ENCODE results near the gene UBAP2L. TPM values are rescaled to one million over a fixed set of nuclear protein-coding genes. Genes with fewer than 3 reads are reported as not detected.

Gene UBAP2L
- polyA plus RNA-seq, 1 donor (not counting 4 experiments of a cell fraction or from before 2014, with no cell fraction given): 198 TPM

DNA sequence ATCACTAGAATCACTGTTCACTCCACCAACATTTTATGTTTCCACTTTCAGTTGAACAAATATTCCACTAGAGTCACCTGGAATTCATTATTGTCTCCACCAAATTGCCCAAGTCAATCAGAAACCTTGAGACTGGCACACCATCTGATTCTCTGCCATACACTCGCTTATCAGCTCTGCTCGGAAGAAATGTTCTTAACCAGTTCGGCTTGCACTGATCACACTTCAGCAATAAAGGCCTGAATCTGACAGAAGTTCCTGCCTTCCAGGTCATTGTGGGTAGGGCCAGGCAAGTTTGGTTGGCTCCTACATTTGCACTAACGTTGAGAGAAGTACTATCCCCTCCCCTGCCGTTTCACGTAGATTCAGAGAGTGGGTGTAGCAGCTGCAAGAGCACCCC, 38.8 kb upstream of the UBAP2L start:
- Histone ChIP-seq H3K9ac (ENCODE audit: control insufficient read depth, extremely low read depth, insufficient read depth, low read length) (peak overlapping the region; percentile 92), H3K36me3 (ENCODE audit: control insufficient read depth in 2 of 2, extremely low read depth in 1 of 2, insufficient read depth in 2 of 2, low read length in 2 of 2) (peaks cover 4 to 17% of the 10 kb centered on the region in 2 experiments), H2AFZ (ENCODE audit: control insufficient read depth, low read length) (no peak overlapping the region), H3K4me3 (ENCODE audit: control insufficient read depth in 2 of 3, extremely low read depth in 1 of 3, insufficient read depth in 2 of 3, low read depth in 1 of 3, low read length in 3 of 3) (peak overlapping the region; percentile 68 to 99 (median 77)), H3K9me3 (ENCODE audit: control insufficient read depth, low read depth, low read length) (no peaks in the 10 kb centered on the region), H3K4me1 (ENCODE audit: control insufficient read depth, extremely low read depth, insufficient read depth, low read length) (peaks cover 50% of the 10 kb centered on the region), H3K4me2 (ENCODE audit: control insufficient read depth, extremely low read depth, insufficient read depth, low read depth, low read length) (peak overlapping the region; percentile 97), H4K20me1 (ENCODE audit: control insufficient read depth, extremely low read depth, insufficient read depth, low read length) (peaks cover 52% of the 10 kb centered on the region), H3K27ac (ENCODE audit: control insufficient read depth, insufficient read depth, low read length) (peak overlapping the region; percentile 90), H3K27me3 (ENCODE audit: control insufficient read depth, extremely low read depth, insufficient read depth, low read length) (no peaks in the 10 kb centered on the region), H3K79me2 (ENCODE audit: control insufficient read depth, insufficient read depth, low read length) (peaks cover 61% of the 10 kb centered on the region), H3K9me1 (ENCODE audit: control insufficient read depth, extremely low read depth, insufficient read depth, low read length) (peaks cover 5% of the 10 kb centered on the region)
- FAIRE-seq (no peak), DNase-seq (ENCODE audit: low read depth, low spot score) (no peak)
- TF ChIP-seq CTCF (optimal IDR thresholded peaks at IDR 0.05 in 1 of 3, IDR thresholded peaks at IDR 0.05 in 1 of 3, conservative IDR thresholded peaks at IDR 0.05 in 1 of 3; ENCODE audit: extremely low read depth in 1 of 3, insufficient read depth in 2 of 3, low read length in 3 of 3) (no peak), EZH2 (IDR thresholded peaks at IDR 0.05; ENCODE audit: low read length) (no peak)
- dilution Hi-C loops (cut with MboI; ENCODE audit: extremely low pct_ligation_motif_present, low sequenced_read_pairs): no loop called here

- H4K20me1 ChIP-seq (ENCODE audit: control insufficient read depth, extremely low read depth, insufficient read depth, low read length): peaks cover 46% of the 10 kb centered on the region
- H3K4me2 ChIP-seq (ENCODE audit: control insufficient read depth, extremely low read depth, insufficient read depth, low read depth, low read length): peak overlapping the region; percentile 97
- no peak for DNase-seq (ENCODE audit: low read depth, low spot score)
- no peak for FAIRE-seq
- peaks cover 3 to 17% of the 10 kb centered on the region in 2 experiments for H3K36me3 ChIP-seq (ENCODE audit: control insufficient read depth in 2 of 2, extremely low read depth in 1 of 2, insufficient read depth in 2 of 2, low read length in 2 of 2)
- no peaks in the 10 kb centered on the region for H3K9me3 ChIP-seq (ENCODE audit: control insufficient read depth, low read depth, low read length)
- H3K4me1 ChIP-seq (ENCODE audit: control insufficient read depth, extremely low read depth, insufficient read depth, low read length): peaks cover 47% of the 10 kb centered on the region
- peak overlapping the region; percentile 92 for H3K9ac ChIP-seq (ENCODE audit: control insufficient read depth, extremely low read depth, insufficient read depth, low read length)
- TF ChIP-seq CTCF (optimal IDR thresholded peaks at IDR 0.05 in 1 of 3, IDR thresholded peaks at IDR 0.05 in 1 of 3, conservative IDR thresholded peaks at IDR 0.05 in 1 of 3; ENCODE audit: extremely low read depth in 1 of 3, insufficient read depth in 2 of 3, low read length in 3 of 3) (peak in 1 of 3 experiments; percentile 12), EZH2 (IDR thresholded peaks at IDR 0.05; ENCODE audit: low read length) (no peak)
- H2AFZ ChIP-seq (ENCODE audit: control insufficient read depth, low read length): peak overlapping the region; percentile 76
- peaks cover 4% of the 10 kb centered on the region for H3K9me1 ChIP-seq (ENCODE audit: control insufficient read depth, extremely low read depth, insufficient read depth, low read length)
- no peaks in the 10 kb centered on the region for H3K27me3 ChIP-seq (ENCODE audit: control insufficient read depth, extremely low read depth, insufficient read depth, low read length)
- dilution Hi-C loops (cut with MboI; ENCODE audit: extremely low pct_ligation_motif_present, low sequenced_read_pairs): no loop called here
- peak overlapping the region; percentile 68 to 99 (median 77) for H3K4me3 ChIP-seq (ENCODE audit: control insufficient read depth in 2 of 3, extremely low read depth in 1 of 3, insufficient read depth in 2 of 3, low read depth in 1 of 3, low read length in 3 of 3)
- H3K27ac ChIP-seq (ENCODE audit: control insufficient read depth, insufficient read depth, low read length): peak overlapping the region; percentile 90
- H3K79me2 ChIP-seq (ENCODE audit: control insufficient read depth, insufficient read depth, low read length): peaks cover 55% of the 10 kb centered on the region
Measured at GRCh38 chr1:154182344-154183045, 38.3 kb upstream of the UBAP2L start.

Data from keratinocyte (primary cell).